HG03103 (cell line): ENCODE data around the gene NOTCH1.

ENCODE experiments used
- ATAC-seq: cut with Tn5 transposase; IDR thresholded peaks from one replicate; pipeline ENCODE4 v1.9.1; 2021; ENCODE audit warnings: low read depth; ENCODE audit not compliant: unreplicated experiment

NOTCH1 gene

DNA sequence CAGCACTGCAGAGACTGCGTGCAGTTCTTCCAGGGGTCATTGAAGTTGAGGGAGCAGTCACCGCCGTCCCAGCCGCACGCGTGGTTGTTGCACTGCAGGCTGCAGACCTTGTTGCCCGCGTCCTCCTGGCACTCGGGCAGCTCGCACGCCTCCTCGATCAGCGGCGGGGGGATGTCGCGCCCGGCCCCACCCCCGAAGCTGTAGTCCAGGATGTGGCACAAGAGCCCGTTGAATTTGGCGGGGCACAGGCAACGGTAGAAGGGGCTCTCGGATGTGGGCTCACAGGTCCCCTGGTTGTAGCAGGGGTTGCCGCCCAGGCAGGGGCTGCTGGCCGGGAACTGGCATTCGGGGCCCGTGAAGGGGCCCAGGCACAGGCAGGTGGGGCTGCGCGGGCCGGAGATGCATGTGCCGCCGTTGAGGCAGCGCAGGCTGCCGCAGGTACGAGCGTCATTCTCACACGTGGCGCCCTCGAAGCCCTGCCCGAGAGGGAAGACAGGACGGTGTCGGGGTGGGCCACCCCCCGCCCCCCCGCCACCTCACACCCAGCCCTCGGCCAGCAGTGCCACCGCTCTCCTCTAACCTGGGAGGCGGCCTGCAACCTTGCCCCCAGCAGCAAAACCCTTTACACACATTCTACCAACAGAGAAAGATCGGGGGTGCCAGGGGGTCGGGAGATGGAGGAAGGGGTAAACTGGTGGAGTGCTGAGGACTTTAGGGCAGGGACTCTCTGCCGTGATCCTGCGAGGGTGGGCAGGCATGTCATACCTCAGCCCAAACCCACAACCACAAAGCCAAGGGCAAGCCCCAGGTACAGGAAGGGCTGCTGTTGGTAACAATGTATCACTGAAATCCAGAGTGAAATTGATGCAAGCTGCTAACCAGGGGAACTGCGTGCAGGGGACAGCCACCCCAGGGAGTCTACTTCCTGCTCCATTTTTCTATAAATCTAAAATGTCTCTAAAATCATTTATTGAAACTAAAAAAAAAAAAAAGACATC, 40.1 kb downstream of the NOTCH1 start:
- ATAC-seq = no peak

GRCh38 chr9:136504512-136505348, 41.1 kb downstream of the NOTCH1 start:
- no peak for ATAC-seq

- ATAC-seq = no peak
Observed at GRCh38 chr9:136502940-136503550, 42.8 kb downstream of the NOTCH1 start.

GRCh38 chr9:136502196-136502595, 43.7 kb downstream of the NOTCH1 start:
- no peak for ATAC-seq

DNA sequence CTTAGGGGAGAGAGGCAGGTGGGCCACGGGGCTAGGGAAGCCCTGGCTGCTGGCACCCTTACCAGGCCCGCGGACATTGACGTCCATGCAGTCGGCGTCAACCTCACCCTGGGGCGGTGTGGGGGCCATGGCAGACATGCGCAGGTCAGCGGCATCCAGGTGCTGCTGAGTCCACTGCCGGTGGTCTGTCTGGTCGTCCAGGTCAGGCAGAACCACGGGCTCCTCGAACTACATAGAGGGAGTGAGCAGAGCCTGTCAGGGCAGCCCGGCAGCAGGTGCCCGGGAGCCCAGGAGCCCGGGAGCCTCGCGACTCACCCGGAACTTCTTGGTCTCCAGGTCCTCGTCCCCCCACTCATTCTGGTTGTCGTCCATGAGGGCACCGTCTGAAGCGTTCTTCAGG, 44.2 kb downstream of the NOTCH1 start:
- no peak for ATAC-seq

- ATAC-seq = no peak
Observed at GRCh38 chr9:136499935-136500910, 45.6 kb downstream of the NOTCH1 start.

GRCh38 chr9:136499071-136499934, 46.5 kb downstream of the NOTCH1 start:
- ATAC-seq = no peak

DNA sequence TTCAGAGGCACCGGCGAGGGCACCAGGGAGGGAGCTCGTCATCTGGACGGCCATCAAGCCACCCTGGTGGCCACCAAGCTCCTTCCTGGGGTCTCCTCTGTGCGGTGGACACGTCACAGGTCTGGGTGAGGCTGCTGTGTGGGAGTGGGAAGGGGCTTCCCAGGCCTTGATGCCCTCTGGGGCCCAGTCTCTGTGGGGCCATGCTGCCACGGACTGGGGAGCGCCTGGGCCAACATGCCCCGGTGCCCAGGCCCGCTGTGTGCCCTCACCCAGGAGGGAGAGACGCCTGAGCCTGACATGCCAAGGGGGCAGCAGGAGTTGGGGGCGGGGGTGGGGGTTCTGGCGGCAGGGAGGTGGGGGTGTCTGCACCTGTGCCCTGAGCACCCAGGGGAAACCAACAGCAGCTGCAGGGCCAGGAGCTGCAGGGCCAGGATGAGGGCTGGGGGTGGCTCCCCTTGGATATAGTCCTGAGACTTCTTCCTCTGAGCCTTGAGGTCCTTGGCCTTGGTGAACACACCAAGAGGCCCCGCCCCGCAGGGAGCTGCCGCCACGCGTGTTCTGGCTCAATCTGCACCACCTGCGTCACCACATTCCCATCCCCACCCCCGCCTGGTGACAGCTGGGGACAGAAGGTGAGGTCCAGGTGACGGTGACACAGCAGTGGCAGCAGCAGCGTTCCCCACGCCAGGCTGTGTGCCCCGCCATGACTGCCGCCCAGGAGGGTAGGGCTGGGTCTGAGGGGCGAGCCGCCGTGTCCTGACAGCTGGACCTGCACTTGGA, 47.7 kb downstream of the NOTCH1 start:
- no peak for ATAC-seq

DNA sequence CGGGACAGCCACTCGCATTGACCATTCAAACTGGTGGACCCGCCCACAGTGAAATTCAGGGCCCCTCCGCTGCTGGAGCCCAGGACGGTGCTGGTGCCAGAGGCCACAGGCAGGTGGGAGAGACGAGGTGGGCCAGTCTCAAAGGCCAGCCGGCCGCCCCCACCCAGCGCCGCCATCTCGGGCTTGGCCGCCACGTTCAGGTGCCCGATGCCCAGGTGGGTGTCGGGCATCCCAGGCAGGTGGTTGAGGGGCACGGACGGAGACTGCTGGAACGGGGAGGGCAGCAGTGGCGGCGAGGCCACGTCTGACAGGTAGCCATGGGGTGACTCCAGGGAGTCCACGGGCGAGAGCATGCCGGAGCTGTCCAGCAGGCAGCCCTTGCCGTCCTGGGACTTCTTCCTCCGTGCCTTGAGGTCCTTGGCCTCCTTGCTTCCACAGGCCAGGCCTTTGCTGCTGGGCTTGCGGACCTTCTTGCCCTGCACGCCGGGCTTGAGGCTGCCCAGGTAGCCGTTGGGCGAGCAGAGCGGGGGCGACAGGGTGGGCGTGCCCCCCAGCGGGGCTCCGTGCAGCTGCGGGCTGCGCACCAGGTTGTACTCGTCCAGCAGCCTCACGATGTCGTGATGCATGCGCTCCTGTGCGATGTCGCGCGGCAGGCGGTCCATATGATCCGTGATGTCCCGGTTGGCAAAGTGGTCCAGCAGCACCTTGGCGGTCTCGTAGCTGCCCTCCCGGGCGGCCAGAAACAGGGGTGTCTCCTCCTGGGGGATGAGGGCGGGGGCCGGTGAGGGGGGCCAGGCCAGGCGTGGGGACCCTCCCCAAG, 48.8 kb downstream of the NOTCH1 start:
- no peak for ATAC-seq

- ATAC-seq = no peak
Observed at GRCh38 chr9:136496181-136496580, 49.7 kb downstream of the NOTCH1 start.

DNA sequence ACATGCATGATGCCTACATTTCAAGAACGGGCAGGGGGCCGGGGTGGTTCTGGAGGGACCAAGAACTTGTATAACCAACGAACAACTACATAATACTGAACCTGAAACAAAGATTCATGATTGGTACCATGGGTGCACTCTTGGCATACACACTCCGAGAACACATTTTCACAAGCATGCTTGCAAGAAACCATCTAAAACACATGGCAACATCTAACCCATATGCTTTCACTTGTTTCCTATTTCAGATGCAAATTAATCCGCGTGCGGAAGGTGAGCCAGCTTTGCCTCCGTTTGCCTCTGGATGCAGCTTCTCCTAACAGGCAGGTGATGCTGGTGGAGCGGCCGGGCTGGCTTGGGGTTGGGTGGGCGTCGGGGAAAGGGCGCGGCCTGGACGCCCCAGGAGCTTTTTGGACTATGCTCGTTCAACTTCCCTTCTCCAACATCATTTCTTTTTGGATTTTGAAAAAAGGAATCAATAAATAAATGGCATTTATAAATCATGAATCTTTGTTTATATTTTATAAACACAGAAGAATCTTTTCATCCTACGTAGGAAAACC, 50.5 kb downstream of the NOTCH1 start:
- no peak for ATAC-seq

GRCh38 chr9:136494531-136495215, 51.2 kb downstream of the NOTCH1 start:
- no peak for ATAC-seq

DNA sequence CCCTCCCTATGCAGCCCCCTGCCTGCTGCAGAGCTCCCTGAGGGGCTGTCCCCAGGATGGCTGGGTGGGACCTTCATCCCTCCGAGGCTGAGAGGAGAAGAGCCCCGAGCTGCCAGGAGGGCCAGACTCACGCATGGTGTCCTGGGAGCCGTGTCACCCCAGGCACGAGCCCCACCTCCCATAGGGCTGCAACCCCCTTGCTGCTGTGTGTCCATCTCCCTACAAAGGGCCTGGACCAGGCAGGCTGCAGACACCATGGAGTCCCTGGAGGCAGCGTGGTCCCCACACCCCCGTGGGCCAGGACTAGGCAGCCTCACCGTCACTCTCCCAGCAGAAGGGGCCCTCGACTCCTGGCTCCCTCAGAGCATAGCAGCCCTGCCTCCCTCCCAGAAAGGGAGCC, 51.8 kb downstream of the NOTCH1 start:
- ATAC-seq = no peak

DNA sequence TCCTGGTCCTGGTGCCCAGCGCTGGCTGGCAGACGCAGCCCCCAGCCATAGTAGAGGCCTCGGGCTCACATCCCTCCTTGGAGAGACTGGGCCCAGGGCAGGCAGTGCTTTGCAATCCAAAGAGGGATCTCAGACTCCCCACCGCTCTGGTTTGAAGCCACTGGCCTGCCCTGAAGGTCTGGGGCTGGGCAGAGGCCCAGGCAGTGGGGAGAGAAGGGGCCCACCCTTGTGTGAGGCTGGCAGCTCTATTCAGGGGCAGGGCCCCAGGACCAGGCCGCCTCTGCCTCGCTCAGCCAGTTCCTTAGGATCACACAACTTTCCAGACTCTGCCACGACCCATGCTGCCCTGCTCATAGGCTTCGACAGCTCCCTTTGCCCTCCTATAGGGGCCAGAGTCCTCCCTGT, 52.3 kb downstream of the NOTCH1 start:
- no peak for ATAC-seq

DNA sequence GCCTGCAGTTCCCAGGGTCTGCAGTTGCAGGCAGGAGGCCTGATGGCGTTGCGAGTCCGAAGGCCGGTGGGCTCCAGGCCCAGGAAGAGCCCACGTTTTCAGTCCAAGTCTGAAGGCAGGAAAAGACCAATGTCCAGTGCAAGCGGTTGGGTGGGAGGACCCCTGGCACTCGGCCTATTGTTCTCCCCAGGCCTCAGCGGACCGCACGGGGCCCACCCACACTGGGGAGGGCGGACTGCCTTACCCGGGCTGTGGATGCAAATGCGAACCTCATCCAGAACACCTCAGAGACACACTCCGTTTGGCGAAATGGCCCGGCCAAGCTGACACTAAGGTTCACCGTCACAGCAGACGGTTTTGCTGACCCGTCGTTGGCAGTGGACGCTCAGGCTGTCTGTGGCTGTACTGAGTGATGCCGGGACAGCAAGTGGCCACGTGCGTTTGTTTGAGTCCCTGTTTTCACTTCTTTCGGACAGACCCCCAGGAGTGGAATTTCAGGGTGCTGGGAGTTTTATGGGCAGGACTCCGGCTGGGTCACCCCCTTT, 52.8 kb downstream of the NOTCH1 start:
- no peak for ATAC-seq

GRCh38 chr9:136489731-136490130, 56.1 kb downstream of the NOTCH1 start:
- no peak for ATAC-seq
